Testis (tissue), 2 donors: ENCODE results near the gene TBL1XR1.

ENCODE experiments used
- CTCF ChIP-seq, 3 experiments: fragments of 450-650 bp in 2 of 3; fragments of 200-600 bp in 1 of 3; sonication (generic) in 1 of 3; IDR thresholded peaks; one replicate each; pipeline ENCODE4 v1.5.1; 2016 to 2019; ENCODE audit warnings: antibody characterized with exemption in 3 of 3, mild to moderate bottlenecking in 2 of 3, moderate library complexity in 1 of 3
- POLR2A ChIP-seq: fragments of 450-650 bp; IDR thresholded peaks from one replicate; pipeline ENCODE4 v1.6.1; 2017; ENCODE audit warnings: antibody characterized with exemption, mild to moderate bottlenecking, moderate library complexity

GRCh38 chr3:177122183-177122856 lies 75.0 kb downstream of the TBL1XR1 start:
- TF ChIP-seq CTCF (IDR thresholded peaks at IDR 0.05) = no peak
- TF ChIP-seq POLR2A = no peak
